ENCODE measurements around the gene STX11.

Gene STX11

DNA sequence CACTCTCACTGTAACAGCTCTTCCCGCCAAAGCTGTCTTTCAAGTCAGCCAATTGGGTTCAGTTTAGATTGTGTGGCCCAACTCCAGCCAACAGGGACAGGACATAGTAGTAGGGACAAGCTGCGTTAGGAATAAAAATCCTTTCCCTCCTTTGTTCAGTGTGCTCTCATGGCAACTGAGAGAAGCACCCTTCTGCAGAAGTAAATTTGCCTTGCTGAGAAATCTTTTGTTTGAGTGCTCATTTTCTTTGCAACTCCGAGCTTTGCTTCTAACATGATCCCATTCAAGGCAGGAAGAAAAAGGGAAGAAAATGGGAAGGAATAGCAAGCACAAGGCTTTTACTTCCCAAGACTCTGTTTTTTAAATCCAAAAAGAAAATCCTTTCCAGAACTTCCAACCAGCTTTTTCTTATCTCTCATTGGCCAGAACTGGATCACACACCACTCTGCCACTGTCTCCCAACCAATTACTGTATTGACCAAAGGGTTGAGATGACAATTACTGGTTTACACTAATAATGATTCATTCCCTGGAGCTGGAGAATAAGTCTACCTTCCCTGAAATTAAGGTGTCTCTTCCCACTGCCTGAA lies 52.7 kb downstream of the STX11 start:
- Histone ChIP-seq H3K27me3 (ENCODE audit: control insufficient read depth, insufficient read depth, low read length) (no peaks in the 10 kb centered on the region), H3K9me3 (ENCODE audit: control insufficient read depth, insufficient read depth, low read length) (peaks cover 3% of the 10 kb centered on the region; the same call in 1 of the 2 replicates)
- no CpG with 5 or more reads among the region's 3 CpGs for WGBS (ENCODE audit: insufficient coverage, insufficient read length)

DNA sequence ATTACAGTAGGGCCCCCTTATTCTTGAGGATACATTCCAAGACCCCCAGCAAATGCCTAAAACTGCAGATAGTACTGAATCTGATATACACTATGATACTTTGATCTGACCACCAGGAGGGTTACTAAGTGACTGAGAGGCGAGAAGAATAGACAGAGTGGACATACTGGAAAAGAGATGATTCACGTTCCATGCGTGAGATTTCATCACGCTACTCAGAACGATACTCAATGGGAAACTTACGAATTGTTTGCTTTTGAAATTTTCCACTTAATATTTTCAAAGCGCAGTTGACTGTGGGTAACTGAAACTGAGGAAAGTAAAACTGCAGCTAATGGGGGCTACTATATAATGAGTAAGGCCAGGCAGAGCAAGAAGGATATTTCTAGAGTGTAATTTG lies 60.8 kb downstream of the STX11 start:
- Histone ChIP-seq H3K9me3 (ENCODE audit: control insufficient read depth, insufficient read depth, low read length) (no peaks in the 10 kb centered on the region), H3K4me3 (ENCODE audit: low read length) (no peak overlapping the region)
- WGBS (ENCODE audit: insufficient coverage, insufficient read length): no CpG with 5 or more reads among the region's 7 CpGs

More for the DNA sequence above, 52.7 kb downstream of the STX11 start:
- no peaks in the 10 kb centered on the region for H3K36me3 ChIP-seq (ENCODE audit: control insufficient read depth, insufficient read depth, low read length)
- H3K4me1 ChIP-seq (ENCODE audit: control insufficient read depth, insufficient read depth, low read length): no peaks in the 10 kb centered on the region
- DNase-seq (ENCODE audit: low read depth, low spot score): no peak
- H3K4me3 ChIP-seq (ENCODE audit: low read length): no peak overlapping the region
- no peak overlapping the region for H3K27ac ChIP-seq (ENCODE audit: low read length)

DNA sequence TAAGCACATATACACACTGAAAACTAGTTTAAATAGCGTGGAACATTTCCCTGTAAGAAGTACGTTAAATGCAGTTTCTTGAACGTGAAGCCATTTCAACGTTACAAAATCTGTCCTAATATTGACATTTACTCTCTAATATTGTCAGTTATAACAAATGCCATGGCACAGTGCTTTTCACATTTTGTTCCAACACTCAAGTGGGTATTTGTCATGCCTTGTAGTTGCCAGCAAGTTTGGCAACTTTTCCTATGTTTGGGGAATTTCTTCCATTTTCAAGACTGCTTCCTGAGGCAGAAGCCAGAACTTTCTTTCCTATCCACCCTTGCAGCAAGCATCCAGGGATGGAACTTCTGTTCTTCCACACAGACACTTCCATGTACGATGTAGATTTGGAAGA lies 63.0 kb downstream of the STX11 start:
- no CpG with 5 or more reads among the region's 5 CpGs for WGBS (ENCODE audit: insufficient coverage, insufficient read length)
- no peak overlapping the region for H3K4me3 ChIP-seq (ENCODE audit: low read length)
- H3K27me3 ChIP-seq (ENCODE audit: control insufficient read depth, insufficient read depth, low read length): no peaks in the 10 kb centered on the region
- H3K4me1 ChIP-seq (ENCODE audit: control insufficient read depth, insufficient read depth, low read length): peaks cover 3% of the 10 kb centered on the region
- no peaks in the 10 kb centered on the region for H3K36me3 ChIP-seq (ENCODE audit: control insufficient read depth, insufficient read depth, low read length)
- no peaks in the 10 kb centered on the region for H3K9me3 ChIP-seq (ENCODE audit: control insufficient read depth, insufficient read depth, low read length)
- no peak overlapping the region for H3K27ac ChIP-seq (ENCODE audit: low read length)
- no peak for DNase-seq (ENCODE audit: low read depth, low spot score)

More for the DNA sequence above, 60.8 kb downstream of the STX11 start:
- Histone ChIP-seq H3K27me3 (ENCODE audit: control insufficient read depth, insufficient read depth, low read length) (no peaks in the 10 kb centered on the region), H3K27ac (ENCODE audit: low read length) (no peak overlapping the region), H3K36me3 (ENCODE audit: control insufficient read depth, insufficient read depth, low read length) (no peaks in the 10 kb centered on the region), H3K4me1 (ENCODE audit: control insufficient read depth, insufficient read depth, low read length) (peaks cover 3% of the 10 kb centered on the region)
- DNase-seq (ENCODE audit: low read depth, low spot score): no peak

GRCh38 chr6:144214029-144214428 lies 63.7 kb downstream of the STX11 start:
- H3K36me3 ChIP-seq (ENCODE audit: control insufficient read depth, insufficient read depth, low read length): no peaks in the 10 kb centered on the region
- no peak overlapping the region for H3K4me3 ChIP-seq (ENCODE audit: low read length)
- H3K9me3 ChIP-seq (ENCODE audit: control insufficient read depth, insufficient read depth, low read length): no peaks in the 10 kb centered on the region
- H3K27me3 ChIP-seq (ENCODE audit: control insufficient read depth, insufficient read depth, low read length): no peaks in the 10 kb centered on the region
- no CpG with 5 or more reads among the region's 2 CpGs for WGBS (ENCODE audit: insufficient coverage, insufficient read length)
- peaks cover 3% of the 10 kb centered on the region for H3K4me1 ChIP-seq (ENCODE audit: control insufficient read depth, insufficient read depth, low read length)
- no peak overlapping the region for H3K27ac ChIP-seq (ENCODE audit: low read length)
- DNase-seq (ENCODE audit: low read depth, low spot score): no peak

- no CpG with 5 or more reads among the region's 16 CpGs for WGBS (ENCODE audit: insufficient coverage, insufficient read length)
- peaks cover 3% of the 10 kb centered on the region for H3K4me1 ChIP-seq (ENCODE audit: control insufficient read depth, insufficient read depth, low read length)
- no peak for DNase-seq (ENCODE audit: low read depth, low spot score)
- H3K9me3 ChIP-seq (ENCODE audit: control insufficient read depth, insufficient read depth, low read length): no peaks in the 10 kb centered on the region
- H3K27me3 ChIP-seq (ENCODE audit: control insufficient read depth, insufficient read depth, low read length): no peaks in the 10 kb centered on the region
- no peak overlapping the region for H3K27ac ChIP-seq (ENCODE audit: low read length)
- no peak overlapping the region for H3K4me3 ChIP-seq (ENCODE audit: low read length)
- no peaks in the 10 kb centered on the region for H3K36me3 ChIP-seq (ENCODE audit: control insufficient read depth, insufficient read depth, low read length)
Observed at GRCh38 chr6:144214622-144215401, 64.5 kb downstream of the STX11 start.

GRCh38 chr6:144215402-144215931 lies 65.2 kb downstream of the STX11 start:
- no peak for DNase-seq (ENCODE audit: low read depth, low spot score)
- Histone ChIP-seq H3K27ac (ENCODE audit: low read length) (no peak overlapping the region), H3K36me3 (ENCODE audit: control insufficient read depth, insufficient read depth, low read length) (no peaks in the 10 kb centered on the region), H3K4me1 (ENCODE audit: control insufficient read depth, insufficient read depth, low read length) (peaks cover 3% of the 10 kb centered on the region), H3K9me3 (ENCODE audit: control insufficient read depth, insufficient read depth, low read length) (no peaks in the 10 kb centered on the region), H3K4me3 (ENCODE audit: low read length) (peak overlapping the region; percentile 64; the same call in 1 of the 2 replicates), H3K27me3 (ENCODE audit: control insufficient read depth, insufficient read depth, low read length) (no peaks in the 10 kb centered on the region)
- WGBS (ENCODE audit: insufficient coverage, insufficient read length): no CpG with 5 or more reads among the region's 10 CpGs

- peaks cover 3% of the 10 kb centered on the region for H3K4me1 ChIP-seq (ENCODE audit: control insufficient read depth, insufficient read depth, low read length)
- WGBS (ENCODE audit: insufficient coverage, insufficient read length): no CpG with 5 or more reads among the region's 61 CpGs
- no peaks in the 10 kb centered on the region for H3K27me3 ChIP-seq (ENCODE audit: control insufficient read depth, insufficient read depth, low read length)
- DNase-seq (ENCODE audit: low read depth, low spot score): peak; percentile 76
- H3K4me3 ChIP-seq (ENCODE audit: low read length): peak overlapping the region; percentile 64; the same call in 1 of the 2 replicates
- H3K27ac ChIP-seq (ENCODE audit: low read length): no peak overlapping the region
- H3K9me3 ChIP-seq (ENCODE audit: control insufficient read depth, insufficient read depth, low read length): no peaks in the 10 kb centered on the region
- no peaks in the 10 kb centered on the region for H3K36me3 ChIP-seq (ENCODE audit: control insufficient read depth, insufficient read depth, low read length)
Observed at GRCh38 chr6:144215932-144216667, 65.8 kb downstream of the STX11 start.

GRCh38 chr6:144216668-144217218 lies 66.4 kb downstream of the STX11 start:
- no peak for DNase-seq (ENCODE audit: low read depth, low spot score)
- Histone ChIP-seq H3K27ac (ENCODE audit: low read length) (no peak overlapping the region), H3K9me3 (ENCODE audit: control insufficient read depth, insufficient read depth, low read length) (no peaks in the 10 kb centered on the region), H3K4me1 (ENCODE audit: control insufficient read depth, insufficient read depth, low read length) (peaks cover 3% of the 10 kb centered on the region), H3K4me3 (ENCODE audit: low read length) (peak overlapping the region; percentile 64; the same call in 1 of the 2 replicates), H3K36me3 (ENCODE audit: control insufficient read depth, insufficient read depth, low read length) (no peaks in the 10 kb centered on the region), H3K27me3 (ENCODE audit: control insufficient read depth, insufficient read depth, low read length) (no peaks in the 10 kb centered on the region)
- no CpG with 5 or more reads among the region's 18 CpGs for WGBS (ENCODE audit: insufficient coverage, insufficient read length)

DNA sequence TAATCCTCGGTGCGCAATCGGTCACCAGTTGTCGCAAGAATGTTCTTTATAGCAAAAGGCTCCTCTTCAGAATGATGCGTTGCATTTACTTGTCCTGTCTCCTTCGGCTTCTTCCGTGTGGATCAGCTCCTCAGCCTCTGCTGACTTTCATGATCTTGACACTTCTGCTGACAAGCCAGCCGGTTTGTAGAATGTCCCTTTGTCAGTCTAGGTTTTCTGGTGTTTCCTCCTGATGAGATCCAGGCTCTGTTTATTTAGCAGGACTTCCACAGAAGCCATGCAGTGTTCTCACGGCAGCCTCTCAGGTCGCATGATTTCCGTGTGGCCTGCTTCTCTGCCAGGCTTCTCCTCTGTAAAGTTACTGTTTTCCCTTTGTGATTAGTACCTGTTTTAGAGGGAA lies 66.9 kb downstream of the STX11 start:
- Histone ChIP-seq H3K4me3 (ENCODE audit: low read length) (no peak overlapping the region), H3K36me3 (ENCODE audit: control insufficient read depth, insufficient read depth, low read length) (no peaks in the 10 kb centered on the region), H3K4me1 (ENCODE audit: control insufficient read depth, insufficient read depth, low read length) (peaks cover 3% of the 10 kb centered on the region), H3K27ac (ENCODE audit: low read length) (no peak overlapping the region), H3K27me3 (ENCODE audit: control insufficient read depth, insufficient read depth, low read length) (no peaks in the 10 kb centered on the region), H3K9me3 (ENCODE audit: control insufficient read depth, insufficient read depth, low read length) (no peaks in the 10 kb centered on the region)
- no peak for DNase-seq (ENCODE audit: low read depth, low spot score)
- WGBS (ENCODE audit: insufficient coverage, insufficient read length): no CpG with 5 or more reads among the region's 11 CpGs

- no peaks in the 10 kb centered on the region for H3K9me3 ChIP-seq (ENCODE audit: control insufficient read depth, insufficient read depth, low read length)
- DNase-seq (ENCODE audit: low read depth, low spot score): no peak
- H3K27ac ChIP-seq (ENCODE audit: low read length): no peak overlapping the region
- H3K27me3 ChIP-seq (ENCODE audit: control insufficient read depth, insufficient read depth, low read length): no peaks in the 10 kb centered on the region
- H3K36me3 ChIP-seq (ENCODE audit: control insufficient read depth, insufficient read depth, low read length): no peaks in the 10 kb centered on the region
- no peak overlapping the region for H3K4me3 ChIP-seq (ENCODE audit: low read length)
- H3K4me1 ChIP-seq (ENCODE audit: control insufficient read depth, insufficient read depth, low read length): peaks cover 3% of the 10 kb centered on the region
Observed at GRCh38 chr6:144217797-144218196, 67.5 kb downstream of the STX11 start.
